Hepatocyte (in vitro differentiated cells): ENCODE data around the gene IL36RN.

ENCODE experiments used
- CTCF ChIP-seq: fragments of 200-600 bp; sonication (generic); IDR thresholded peaks from 2 replicates; pipeline ENCODE4 v1.5.1; 2016; ENCODE audit warnings: antibody characterized with exemption, mild to moderate bottlenecking; ENCODE audit not compliant: poor library complexity
- EZH2 ChIP-seq: fragments of 200-600 bp; sonication (generic); IDR thresholded peaks from 2 replicates; pipeline ENCODE4 v1.6.1; 2016; ENCODE audit warnings: antibody characterized with exemption, mild to moderate bottlenecking, borderline replicate concordance

GRCh38 chr2:113024764-113025163 lies 34.2 kb upstream of the IL36RN start:
- TF ChIP-seq CTCF (no peak), EZH2 (no peak)
